Ascending aorta (tissue), 2 donors: Measurements from ENCODE around the gene LCE2A. TPM values are rescaled to one million over a fixed set of nuclear protein-coding genes. Genes with fewer than 3 reads are reported as not detected.
"Not testable (repeated sequence)": the region's sequence is repeated elsewhere in the genome, so short reads cannot be mapped to it uniquely, and the experiment has no call there.

Experiments used
- DNase-seq, 2 donors: peaks; one replicate each; pipeline ENCODE4 v3.0.0-alpha.2; 2019; ENCODE audit warnings: low spot score in 2 of 2
- H3K27ac ChIP-seq, 2 donors: fragments of 200-600 bp; sonication (generic); one replicate each; pipeline ENCODE4 v1.5.1; 2016 to 2017; ENCODE audit warnings: mild to moderate bottlenecking in 1 of 2
- H3K27me3 ChIP-seq: fragments of 200-600 bp; sonication (generic); one replicate; pipeline ENCODE4 v1.5.1; 2017
- H3K36me3 ChIP-seq, 2 donors: fragments of 200-600 bp; sonication (generic); one replicate each; pipeline ENCODE4 v1.5.1; 2016
- H3K4me1 ChIP-seq, 2 donors: fragments of 200-600 bp; sonication (generic); one replicate each; pipeline ENCODE4 v1.5.1; 2016 to 2017; ENCODE audit warnings: mild to moderate bottlenecking in 1 of 2
- H3K4me3 ChIP-seq, 2 donors: fragments of 200-600 bp; sonication (generic); one replicate each; pipeline ENCODE4 v1.5.1; 2016 to 2017; ENCODE audit warnings: mild to moderate bottlenecking in 1 of 2
- H3K9me3 ChIP-seq, 2 donors: fragments of 200-600 bp; sonication (generic); one replicate each; pipeline ENCODE4 v1.5.1; 2016
- intact Hi-C: fragments of 100-400 bp; cut with DNase I; formaldehyde crosslinking; loops from one replicate; pipeline ENCODE4 v1.15.1; 2023
- total RNA-seq: library from RNA; depleted of rRNA; stranded (reverse); fragments of >200 nt; gene quantifications from one replicate; pipeline ENCODE4 v1.1.0, GENCODE V29; 2016
- TF ChIP-seq, protein P1 (sequence below), 3 experiments: fragments of 200-600 bp in 2 of 3; fragments of 450-650 bp in 1 of 3; sonication (generic) in 2 of 3; IDR thresholded peaks; one replicate each; pipeline ENCODE4 v1.5.1; 2016 to 2019; ENCODE audit warnings: antibody characterized with exemption in 3 of 3, mild to moderate bottlenecking in 1 of 3, moderate library complexity in 1 of 3

The LCE2A gene
- total RNA-seq, 1 donor from 2014 or later = not detected

DNA sequence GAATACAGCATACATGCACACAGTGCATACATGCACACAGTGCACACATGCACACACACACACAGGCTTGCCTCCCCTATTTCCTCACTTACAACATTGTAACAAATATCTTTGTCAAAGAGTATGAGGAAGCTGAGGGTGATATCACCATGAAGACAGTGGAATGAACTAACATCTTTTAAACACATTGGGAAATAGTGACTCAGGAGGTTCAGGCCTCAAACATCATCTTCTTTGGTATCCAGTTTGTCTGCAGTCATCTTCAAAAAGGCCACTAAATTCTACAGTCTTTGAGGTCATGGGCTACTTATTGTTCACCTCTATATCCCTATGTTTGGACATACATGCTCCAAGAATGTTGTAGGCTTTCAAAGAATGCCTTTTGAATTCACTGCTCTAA, 14.3 kb upstream of the LCE2A start:
- Histone ChIP-seq H3K27me3 (no peaks in the 10 kb centered on the region), H3K36me3 (no peaks in the 10 kb centered on the region), H3K9me3 (no peaks in the 10 kb centered on the region), H3K27ac (no peak overlapping the region), H3K4me1 (no peaks in the 10 kb centered on the region), H3K4me3 (no peak overlapping the region)
- TF ChIP-seq, protein P1, sequence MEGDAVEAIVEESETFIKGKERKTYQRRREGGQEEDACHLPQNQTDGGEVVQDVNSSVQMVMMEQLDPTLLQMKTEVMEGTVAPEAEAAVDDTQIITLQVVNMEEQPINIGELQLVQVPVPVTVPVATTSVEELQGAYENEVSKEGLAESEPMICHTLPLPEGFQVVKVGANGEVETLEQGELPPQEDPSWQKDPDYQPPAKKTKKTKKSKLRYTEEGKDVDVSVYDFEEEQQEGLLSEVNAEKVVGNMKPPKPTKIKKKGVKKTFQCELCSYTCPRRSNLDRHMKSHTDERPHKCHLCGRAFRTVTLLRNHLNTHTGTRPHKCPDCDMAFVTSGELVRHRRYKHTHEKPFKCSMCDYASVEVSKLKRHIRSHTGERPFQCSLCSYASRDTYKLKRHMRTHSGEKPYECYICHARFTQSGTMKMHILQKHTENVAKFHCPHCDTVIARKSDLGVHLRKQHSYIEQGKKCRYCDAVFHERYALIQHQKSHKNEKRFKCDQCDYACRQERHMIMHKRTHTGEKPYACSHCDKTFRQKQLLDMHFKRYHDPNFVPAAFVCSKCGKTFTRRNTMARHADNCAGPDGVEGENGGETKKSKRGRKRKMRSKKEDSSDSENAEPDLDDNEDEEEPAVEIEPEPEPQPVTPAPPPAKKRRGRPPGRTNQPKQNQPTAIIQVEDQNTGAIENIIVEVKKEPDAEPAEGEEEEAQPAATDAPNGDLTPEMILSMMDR (IDR thresholded peaks at IDR 0.05) = no peak
- no peak for DNase-seq
- intact Hi-C loops = no loop called here

DNA sequence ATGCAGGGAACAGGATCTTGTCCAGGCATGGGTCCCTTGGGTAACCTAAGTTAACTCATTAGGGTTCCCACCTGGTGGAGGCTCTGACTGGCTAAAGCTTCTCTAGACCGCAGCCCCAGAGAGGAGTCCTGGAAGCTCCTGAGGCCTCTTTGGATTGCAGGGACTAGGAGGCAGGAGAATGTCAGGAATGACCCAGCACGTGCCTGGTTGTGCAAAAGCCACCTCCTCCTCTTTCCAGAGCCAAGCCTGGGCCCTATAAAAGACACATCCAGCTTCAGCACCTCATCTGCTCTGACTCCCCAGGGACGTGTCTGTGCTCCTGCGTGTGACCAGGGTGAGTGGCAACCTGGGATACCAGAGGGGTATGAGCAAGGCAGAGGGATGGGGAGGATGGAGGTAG, 12.3 kb upstream of the LCE2A start, which contains the start of gene LCE2B:
Gene LCE2B (plus strand): TSS at position 301 of the 400 bp plus-strand sequence. CDS start 721 bp downstream, outside the sequence.
- H3K27ac ChIP-seq, H3K9me3 ChIP-seq, H3K4me3 ChIP-seq, H3K36me3 ChIP-seq, H3K27me3 ChIP-seq, intact Hi-C loops, DNase-seq, H3K4me1 ChIP-seq: not testable (repeated sequence)

DNA sequence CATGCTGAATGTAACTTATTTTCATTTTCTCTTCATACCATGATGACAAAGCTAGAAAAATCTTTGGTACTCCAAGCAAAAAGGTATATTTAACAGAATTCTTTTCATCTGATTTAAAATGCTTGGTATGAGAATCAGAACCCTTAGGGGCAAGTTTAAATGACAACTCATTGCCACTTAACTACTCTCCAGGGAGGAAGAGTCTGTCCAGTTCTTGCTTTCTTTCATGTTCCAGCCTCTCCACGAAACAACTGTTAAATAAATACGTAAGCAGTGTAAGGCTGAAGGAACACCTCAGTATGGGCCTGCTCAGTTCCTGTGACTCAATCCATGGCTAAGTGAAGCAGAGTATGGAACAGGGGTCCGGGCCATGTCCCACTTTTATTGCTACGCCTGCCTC, 1.6 kb downstream of the LCE2A start:
- intact Hi-C loops = no loop called here
- no peaks in the 10 kb centered on the region for H3K36me3 ChIP-seq
- no peak for DNase-seq
- no peak overlapping the region for H3K27ac ChIP-seq
- TF ChIP-seq, protein P1 (IDR thresholded peaks at IDR 0.05) = no peak
- H3K9me3 ChIP-seq = no peaks in the 10 kb centered on the region
- H3K27me3 ChIP-seq = no peaks in the 10 kb centered on the region
- H3K4me3 ChIP-seq = no peak overlapping the region
- no peaks in the 10 kb centered on the region for H3K4me1 ChIP-seq

DNA sequence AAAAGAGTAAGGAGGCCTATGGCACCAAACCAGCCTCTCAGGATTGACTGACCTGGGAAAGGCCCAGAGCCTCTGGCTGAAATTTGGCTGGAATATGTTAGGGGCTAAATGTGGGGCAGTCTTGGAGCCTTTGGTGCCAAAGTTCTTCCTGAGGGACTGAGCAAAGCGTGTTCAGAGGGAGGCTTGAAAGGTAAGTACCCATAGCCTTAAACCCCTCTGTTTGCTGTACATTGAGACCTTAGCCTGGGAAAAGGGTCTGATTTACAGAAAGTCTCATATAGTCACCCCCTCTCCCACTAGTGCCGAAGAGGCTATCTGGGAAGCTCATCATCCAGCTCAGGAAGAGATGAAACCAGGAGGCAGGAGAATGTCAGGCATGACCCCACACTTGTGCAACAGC, 9.7 kb downstream of the LCE2A start, which contains the start of gene LCE4A:
Gene LCE4A (plus strand): TSS at position 301 of the 400 bp plus-strand sequence. CDS start 916 bp downstream, outside the sequence.
- Histone ChIP-seq H3K9me3 (no peaks in the 10 kb centered on the region), H3K27me3 (no peaks in the 10 kb centered on the region), H3K27ac (no peak within 1 kb of the TSS), H3K4me1 (no peaks in the 10 kb centered on the region), H3K36me3 (no peaks in the 10 kb centered on the region), H3K4me3 (no peak within 1 kb of the TSS)
- TF ChIP-seq, protein P1 (IDR thresholded peaks at IDR 0.05) = no peak
- no peak for DNase-seq
- intact Hi-C loops = no loop called here

DNA sequence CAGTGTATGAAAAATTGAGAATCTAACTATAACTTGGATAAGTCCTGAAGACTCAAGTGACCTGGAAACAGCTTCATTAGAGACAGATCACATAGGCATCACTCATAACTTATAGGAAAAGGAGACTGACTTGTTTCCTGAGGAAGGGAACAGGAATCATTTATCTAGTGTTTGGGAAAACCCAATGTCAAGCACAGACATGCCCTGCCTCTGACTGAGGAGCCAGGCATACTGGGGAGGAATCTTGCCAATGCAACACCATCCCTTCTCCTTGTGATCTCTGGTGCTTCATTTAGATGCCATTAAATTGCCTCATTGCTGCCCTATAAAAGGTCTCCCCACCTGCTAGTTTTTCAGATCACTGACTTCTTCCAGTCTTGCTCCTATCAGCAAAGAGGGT, 20.1 kb downstream of the LCE2A start:
- Histone ChIP-seq H3K4me1 (no peaks in the 10 kb centered on the region), H3K36me3 (no peaks in the 10 kb centered on the region), H3K9me3 (peaks cover 0 to 8% of the 10 kb centered on the region in 2 donors), H3K27me3 (no peaks in the 10 kb centered on the region), H3K27ac (no peak overlapping the region), H3K4me3 (no peak overlapping the region)
- TF ChIP-seq, protein P1 (IDR thresholded peaks at IDR 0.05) = no peak
- no peak for DNase-seq
- intact Hi-C loops = no loop called here

DNA sequence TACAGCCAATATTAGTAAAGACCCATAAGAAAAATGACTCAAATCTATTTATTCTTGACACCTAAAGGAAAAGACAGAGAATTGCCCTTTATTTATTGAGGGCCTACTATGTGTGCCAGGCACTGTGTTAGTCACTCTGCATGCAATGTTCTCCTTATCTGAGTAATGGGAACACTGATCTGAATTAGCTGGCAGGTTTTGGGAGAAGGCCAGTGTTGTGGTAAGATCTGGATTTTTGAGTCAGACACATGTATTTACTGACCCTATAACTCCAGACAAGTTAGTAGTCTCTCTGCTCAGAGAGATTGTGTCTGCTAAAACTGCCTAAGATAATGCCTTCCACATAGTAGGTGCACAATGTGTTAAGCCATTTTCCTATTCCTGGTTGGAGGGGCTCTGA, 27.1 kb downstream of the LCE2A start:
- no peaks in the 10 kb centered on the region for H3K4me1 ChIP-seq
- no peak overlapping the region for H3K27ac ChIP-seq
- no peaks in the 10 kb centered on the region for H3K36me3 ChIP-seq
- TF ChIP-seq, protein P1 (IDR thresholded peaks at IDR 0.05) = no peak
- H3K4me3 ChIP-seq = no peak overlapping the region
- no peaks in the 10 kb centered on the region for H3K9me3 ChIP-seq
- intact Hi-C loops = no loop called here
- DNase-seq = no peak
- H3K27me3 ChIP-seq = no peaks in the 10 kb centered on the region
